Measurements from ENCODE around the gene MBNL1.

DNA sequence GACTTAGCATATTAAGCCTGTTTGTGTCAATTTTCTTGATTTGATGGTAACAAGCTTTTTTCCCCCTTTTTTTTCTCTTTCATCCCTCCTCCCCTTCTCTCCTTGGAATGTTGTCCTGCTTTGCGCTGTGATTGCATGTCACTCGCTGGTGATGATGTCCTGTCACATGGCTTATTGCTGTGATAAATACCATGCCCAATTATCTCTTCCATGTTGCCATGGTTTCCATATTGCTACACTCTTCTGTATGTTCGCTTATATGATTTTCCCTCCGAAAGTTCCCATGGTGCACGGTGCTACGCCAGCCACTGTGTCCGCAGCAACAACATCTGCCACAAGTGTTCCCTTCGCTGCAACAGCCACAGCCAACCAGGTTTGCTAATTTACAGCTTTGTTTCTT is 187.3 kb downstream of the MBNL1 start:
- no peak for TF ChIP-seq CTCF (IDR thresholded peaks at IDR 0.05)
- TF ChIP-seq POLR2A (IDR thresholded peaks at IDR 0.05): no peak

Data from vagina (tissue), 2 donors.